Measurements from ENCODE around the gene PODNL1.

DNA sequence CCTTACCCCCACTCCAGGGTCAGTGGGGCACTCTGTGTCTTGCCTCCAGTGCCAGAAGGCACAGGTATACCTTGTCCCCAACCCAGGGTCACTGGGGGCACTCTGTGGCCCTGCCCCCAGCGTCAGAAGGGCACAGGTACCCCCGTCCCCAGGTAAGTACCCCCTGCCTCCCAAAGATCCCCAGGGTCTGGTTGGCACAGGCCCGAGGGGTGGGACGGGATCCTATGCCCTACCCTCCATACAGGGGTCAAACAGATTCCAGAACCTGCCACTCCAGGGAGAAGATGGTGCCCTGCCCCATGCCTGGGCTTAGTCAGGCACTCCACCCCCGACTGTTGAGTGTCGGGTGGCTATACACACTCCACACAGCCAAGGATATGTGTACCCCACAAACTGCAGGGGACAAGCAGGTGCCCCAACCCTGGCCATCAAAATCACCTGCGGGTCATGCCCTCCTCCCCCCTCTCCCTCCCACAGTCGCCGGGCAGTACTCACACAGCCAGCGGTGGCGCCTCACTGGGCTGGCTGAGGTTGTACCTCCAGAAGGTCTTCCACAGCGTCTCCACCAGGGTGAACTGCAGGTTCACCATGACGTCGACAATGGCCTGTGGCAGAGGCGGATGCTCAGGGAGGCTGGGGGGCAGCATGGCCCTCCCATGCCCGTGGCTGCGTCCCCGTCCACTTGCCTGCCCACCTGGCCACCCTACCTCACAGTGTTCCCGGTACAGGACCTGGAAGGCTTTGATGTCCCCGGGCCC, 27.9 kb upstream of the PODNL1 start:
- TF ChIP-seq, protein P1, sequence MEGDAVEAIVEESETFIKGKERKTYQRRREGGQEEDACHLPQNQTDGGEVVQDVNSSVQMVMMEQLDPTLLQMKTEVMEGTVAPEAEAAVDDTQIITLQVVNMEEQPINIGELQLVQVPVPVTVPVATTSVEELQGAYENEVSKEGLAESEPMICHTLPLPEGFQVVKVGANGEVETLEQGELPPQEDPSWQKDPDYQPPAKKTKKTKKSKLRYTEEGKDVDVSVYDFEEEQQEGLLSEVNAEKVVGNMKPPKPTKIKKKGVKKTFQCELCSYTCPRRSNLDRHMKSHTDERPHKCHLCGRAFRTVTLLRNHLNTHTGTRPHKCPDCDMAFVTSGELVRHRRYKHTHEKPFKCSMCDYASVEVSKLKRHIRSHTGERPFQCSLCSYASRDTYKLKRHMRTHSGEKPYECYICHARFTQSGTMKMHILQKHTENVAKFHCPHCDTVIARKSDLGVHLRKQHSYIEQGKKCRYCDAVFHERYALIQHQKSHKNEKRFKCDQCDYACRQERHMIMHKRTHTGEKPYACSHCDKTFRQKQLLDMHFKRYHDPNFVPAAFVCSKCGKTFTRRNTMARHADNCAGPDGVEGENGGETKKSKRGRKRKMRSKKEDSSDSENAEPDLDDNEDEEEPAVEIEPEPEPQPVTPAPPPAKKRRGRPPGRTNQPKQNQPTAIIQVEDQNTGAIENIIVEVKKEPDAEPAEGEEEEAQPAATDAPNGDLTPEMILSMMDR (optimal IDR thresholded peaks at IDR 0.05 in 1 of 3, IDR thresholded peaks at IDR 0.05 in 1 of 3, conservative IDR thresholded peaks at IDR 0.05 in 1 of 3; ENCODE audit: extremely low read depth in 1 of 3, insufficient read depth in 2 of 3, low read length in 3 of 3) = no peak
- no peak for TF ChIP-seq EZH2 (IDR thresholded peaks at IDR 0.05; ENCODE audit: low read length)

All from keratinocyte (primary cell).